Measurements from ENCODE around the gene SHPK. TPM values are rescaled to one million over a fixed set of nuclear protein-coding genes. Genes with fewer than 3 reads are reported as not detected.

Gene SHPK
- polyA plus RNA-seq, 1 experiment = 8.7 TPM

DNA sequence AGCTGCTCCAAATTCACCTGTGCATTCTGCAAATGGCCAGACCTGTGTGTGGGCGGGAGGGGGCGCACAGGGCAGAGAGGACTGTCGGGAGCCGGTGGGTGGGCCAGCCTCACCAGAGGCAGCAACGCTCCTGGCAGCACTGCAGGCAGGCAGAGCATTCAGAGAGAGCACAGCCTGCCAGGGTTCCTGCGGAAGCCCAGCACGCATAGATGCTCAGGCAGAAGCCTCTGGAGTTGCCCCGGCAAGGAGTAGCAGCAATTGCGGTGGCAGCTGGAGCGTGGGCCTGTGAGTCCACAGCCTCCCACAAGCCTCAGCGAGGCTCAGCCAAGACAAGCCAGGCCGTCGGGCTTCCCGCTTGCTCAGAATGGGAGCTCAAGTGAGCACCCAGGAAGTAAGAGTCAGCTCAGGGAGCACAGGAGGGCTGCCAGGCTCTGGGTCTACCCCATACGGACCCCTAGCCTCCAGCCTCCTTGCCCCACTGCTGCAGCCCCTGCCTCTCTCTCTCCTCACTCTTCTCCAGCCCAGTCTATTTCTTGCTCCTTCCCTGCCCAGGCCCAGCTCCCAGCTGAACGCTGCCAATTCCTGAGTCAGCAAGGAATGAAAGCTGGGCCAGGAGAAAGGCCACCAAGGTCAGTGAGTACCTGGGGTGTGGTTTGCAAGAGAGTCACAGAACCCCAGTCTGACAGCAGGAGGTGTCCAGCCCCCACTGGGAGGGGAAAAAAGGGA lies 42.2 kb upstream of the SHPK start:
- H3K27me3 ChIP-seq (ENCODE audit: control insufficient read depth, insufficient read depth, low read length) = peaks cover 7% of the 10 kb centered on the region
- no peak for DNase-seq (ENCODE audit: low read depth, low spot score)
- no peak overlapping the region for H3K27ac ChIP-seq (ENCODE audit: low read depth, low read length)
- no peak overlapping the region for H3K4me3 ChIP-seq (ENCODE audit: low read depth, low read length)
- POLR2A ChIA-PET = interaction anchor here (1.8 kb wide), 1 partner anchor 11 kb away, joined by 10 read pairs; no protein-coding TSS in a partner anchor
- no peaks in the 10 kb centered on the region; the same call in 1 of the 2 replicates for H3K9me3 ChIP-seq (ENCODE audit: control insufficient read depth, insufficient read depth, low read length)
- TF ChIP-seq, protein P1, sequence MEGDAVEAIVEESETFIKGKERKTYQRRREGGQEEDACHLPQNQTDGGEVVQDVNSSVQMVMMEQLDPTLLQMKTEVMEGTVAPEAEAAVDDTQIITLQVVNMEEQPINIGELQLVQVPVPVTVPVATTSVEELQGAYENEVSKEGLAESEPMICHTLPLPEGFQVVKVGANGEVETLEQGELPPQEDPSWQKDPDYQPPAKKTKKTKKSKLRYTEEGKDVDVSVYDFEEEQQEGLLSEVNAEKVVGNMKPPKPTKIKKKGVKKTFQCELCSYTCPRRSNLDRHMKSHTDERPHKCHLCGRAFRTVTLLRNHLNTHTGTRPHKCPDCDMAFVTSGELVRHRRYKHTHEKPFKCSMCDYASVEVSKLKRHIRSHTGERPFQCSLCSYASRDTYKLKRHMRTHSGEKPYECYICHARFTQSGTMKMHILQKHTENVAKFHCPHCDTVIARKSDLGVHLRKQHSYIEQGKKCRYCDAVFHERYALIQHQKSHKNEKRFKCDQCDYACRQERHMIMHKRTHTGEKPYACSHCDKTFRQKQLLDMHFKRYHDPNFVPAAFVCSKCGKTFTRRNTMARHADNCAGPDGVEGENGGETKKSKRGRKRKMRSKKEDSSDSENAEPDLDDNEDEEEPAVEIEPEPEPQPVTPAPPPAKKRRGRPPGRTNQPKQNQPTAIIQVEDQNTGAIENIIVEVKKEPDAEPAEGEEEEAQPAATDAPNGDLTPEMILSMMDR (IDR thresholded peaks at IDR 0.05; ENCODE audit: low read depth, low read length) = no peak
- CTCF ChIA-PET = interaction anchor here (0.7 kb wide), 1 partner anchor 8 kb away, joined by 3 read pairs; no protein-coding TSS in a partner anchor

DNA sequence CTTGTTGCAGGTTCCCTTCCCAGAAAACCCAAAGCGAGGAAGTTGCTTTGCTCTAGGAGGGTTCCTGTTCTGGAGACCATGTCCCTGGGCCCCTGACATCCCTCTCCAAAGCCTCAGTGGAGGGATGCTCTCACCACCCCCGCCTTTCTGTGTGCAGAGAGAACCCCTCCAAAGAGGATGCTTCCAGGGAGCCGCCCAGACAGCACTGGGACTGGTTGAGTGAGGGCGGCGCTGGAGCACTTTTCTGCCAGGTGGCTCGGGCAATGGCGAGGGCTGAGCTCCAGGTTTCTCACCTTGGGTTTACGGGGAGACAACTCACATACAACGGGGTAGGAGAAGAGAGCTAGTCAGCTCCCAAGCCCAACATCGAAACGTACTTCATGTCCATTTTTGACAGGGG lies 39.8 kb upstream of the SHPK start:
- H3K27ac ChIP-seq (ENCODE audit: low read depth, low read length) = no peak overlapping the region
- no peaks in the 10 kb centered on the region; the same call in 1 of the 2 replicates for H3K9me3 ChIP-seq (ENCODE audit: control insufficient read depth, insufficient read depth, low read length)
- no peak for DNase-seq (ENCODE audit: low read depth, low spot score)
- ChIA-PET CTCF (interaction anchor here (0.6 kb wide), 1 partner anchor 162 kb away, joined by 5 read pairs; no protein-coding TSS in a partner anchor), POLR2A (no interaction called here)
- TF ChIP-seq, protein P1 (IDR thresholded peaks at IDR 0.05; ENCODE audit: low read depth, low read length) = no peak
- no peak overlapping the region for H3K4me3 ChIP-seq (ENCODE audit: low read depth, low read length)
- peaks cover 5% of the 10 kb centered on the region for H3K27me3 ChIP-seq (ENCODE audit: control insufficient read depth, insufficient read depth, low read length)

DNA sequence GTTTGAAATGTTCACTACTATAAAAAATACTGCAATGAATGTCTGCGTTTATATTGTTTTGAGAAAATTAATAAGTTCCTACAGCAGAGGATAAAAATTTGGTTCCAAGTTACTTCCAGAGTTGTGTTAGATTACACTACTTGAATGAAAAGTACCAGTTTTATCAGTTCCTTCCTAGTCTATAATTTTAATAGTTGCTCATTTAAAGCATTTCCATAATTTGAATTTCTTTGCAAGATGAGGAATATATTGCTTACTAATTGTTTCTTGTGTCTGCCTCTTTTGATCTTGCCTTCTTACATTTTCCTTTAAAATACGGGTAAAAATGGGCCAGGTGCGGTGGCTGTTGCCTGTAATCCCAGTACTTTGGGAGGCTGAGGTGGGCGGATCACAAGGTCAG lies 36.5 kb upstream of the SHPK start:
- H3K27me3 ChIP-seq (ENCODE audit: control insufficient read depth, insufficient read depth, low read length) = no peaks in the 10 kb centered on the region
- TF ChIP-seq, protein P1 (IDR thresholded peaks at IDR 0.05; ENCODE audit: low read depth, low read length) = no peak
- ChIA-PET CTCF (no interaction called here), POLR2A (no interaction called here)
- H3K4me3 ChIP-seq (ENCODE audit: low read depth, low read length) = no peak overlapping the region
- no peak for DNase-seq (ENCODE audit: low read depth, low spot score)
- H3K27ac ChIP-seq (ENCODE audit: low read depth, low read length) = no peak overlapping the region
- no peaks in the 10 kb centered on the region; the same call in 1 of the 2 replicates for H3K9me3 ChIP-seq (ENCODE audit: control insufficient read depth, insufficient read depth, low read length)

DNA sequence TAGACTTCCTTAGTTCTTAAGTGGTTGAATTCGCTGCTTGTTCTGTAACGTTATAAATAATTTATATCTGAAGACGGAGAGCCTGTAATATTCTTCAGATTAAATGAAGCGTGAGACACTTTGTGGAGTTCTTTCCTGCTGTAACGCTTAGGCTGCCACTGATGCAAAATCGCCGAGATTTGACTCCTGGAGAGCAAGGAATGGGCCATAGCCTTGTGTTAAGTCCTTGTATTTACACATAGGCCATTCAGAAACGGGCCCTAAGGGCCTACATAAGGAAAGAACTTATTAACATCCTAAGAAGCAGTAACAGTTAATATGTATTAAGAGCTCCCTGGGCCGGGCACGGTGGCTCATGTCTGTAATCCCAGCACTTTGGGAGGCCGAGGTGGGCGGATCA lies 33.5 kb upstream of the SHPK start:
- ChIA-PET POLR2A (no interaction called here), CTCF (interaction anchor here (1.0 to 1.1 kb wide), 2 partner anchors 8 to 13 kb away, joined by 3 to 4 read pairs; no protein-coding TSS in a partner anchor)
- no peaks in the 10 kb centered on the region for H3K27me3 ChIP-seq (ENCODE audit: control insufficient read depth, insufficient read depth, low read length)
- no peaks in the 10 kb centered on the region; the same call in 1 of the 2 replicates for H3K9me3 ChIP-seq (ENCODE audit: control insufficient read depth, insufficient read depth, low read length)
- no peak overlapping the region for H3K27ac ChIP-seq (ENCODE audit: low read depth, low read length)
- H3K4me3 ChIP-seq (ENCODE audit: low read depth, low read length) = peak overlapping the region; percentile 94
- TF ChIP-seq, protein P1 (IDR thresholded peaks at IDR 0.05; ENCODE audit: low read depth, low read length) = no peak
- no peak for DNase-seq (ENCODE audit: low read depth, low spot score)

DNA sequence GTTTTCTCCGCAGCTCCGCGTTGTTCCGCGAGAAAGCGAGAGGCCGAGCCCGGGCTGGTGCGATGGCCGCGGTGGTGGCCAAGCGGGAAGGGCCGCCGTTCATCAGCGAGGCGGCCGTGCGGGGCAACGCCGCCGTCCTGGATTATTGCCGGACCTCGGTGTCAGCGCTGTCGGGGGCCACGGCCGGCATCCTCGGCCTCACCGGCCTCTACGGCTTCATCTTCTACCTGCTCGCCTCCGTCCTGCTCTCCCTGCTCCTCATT lies 33.0 kb upstream of the SHPK start:
- H3K27ac ChIP-seq (ENCODE audit: low read depth, low read length) = no peak overlapping the region
- TF ChIP-seq, protein P1 (IDR thresholded peaks at IDR 0.05; ENCODE audit: low read depth, low read length) = no peak
- peak overlapping the region; percentile 94 for H3K4me3 ChIP-seq (ENCODE audit: low read depth, low read length)
- ChIA-PET CTCF (no interaction called here), POLR2A (interaction anchor here (0.7 kb wide), 2 partner anchors 40 to 42 kb away, joined by 3 read pairs; no protein-coding TSS in a partner anchor)
- H3K9me3 ChIP-seq (ENCODE audit: control insufficient read depth, insufficient read depth, low read length) = no peaks in the 10 kb centered on the region; the same call in 1 of the 2 replicates
- no peaks in the 10 kb centered on the region for H3K27me3 ChIP-seq (ENCODE audit: control insufficient read depth, insufficient read depth, low read length)
- no peak for DNase-seq (ENCODE audit: low read depth, low spot score)
